SIG-M5 treated with dmso at 0.1 percent for 504 hours (cell line): ENCODE data around the gene CCDC80.
A peak's percentile ranks its signal among the peaks of the same experiment; 100 is the strongest.

Source experiments
- DNase-seq: peaks from one replicate; lab custom pipeline; 2025; ENCODE audit not compliant: unreplicated experiment; lab: John Stamatoyannopoulos, UW

Gene CCDC80

DNA sequence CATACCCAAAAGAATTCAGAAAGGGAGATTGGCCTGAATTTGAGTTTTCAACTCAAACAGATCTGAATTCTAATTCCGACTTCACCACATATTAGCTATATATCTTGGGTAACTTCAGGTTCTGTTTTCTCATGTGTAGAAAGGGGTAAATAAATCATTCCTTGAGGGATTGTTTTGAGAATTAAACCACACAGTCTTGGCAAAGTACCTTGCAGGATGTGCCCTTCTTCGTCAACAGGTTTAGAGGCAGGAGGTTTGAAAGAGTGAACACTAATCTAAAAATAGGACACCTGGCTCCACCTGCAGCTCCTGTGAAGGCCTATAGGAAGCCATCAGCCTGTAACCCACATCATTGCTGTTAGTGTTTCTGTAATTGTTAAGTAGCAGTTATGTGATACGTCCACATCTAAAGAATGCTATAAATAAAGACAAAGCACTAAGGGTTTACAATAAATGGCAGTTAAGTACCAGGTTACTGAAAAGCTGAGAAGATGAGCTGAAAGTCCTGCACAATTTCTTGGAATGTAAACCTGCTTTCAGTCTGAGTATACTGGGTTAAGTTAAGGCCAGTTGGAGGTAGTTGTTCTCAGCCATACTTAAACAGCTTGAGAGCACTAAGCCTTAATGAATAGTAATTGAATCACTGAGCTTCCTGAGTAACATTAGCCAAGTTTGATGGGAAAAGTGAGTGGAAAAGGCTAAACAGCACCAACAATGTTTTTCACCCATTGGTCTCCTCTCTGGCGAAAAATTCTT, 6.0 kb downstream of the CCDC80 start:
- DNase-seq = no peak

DNA sequence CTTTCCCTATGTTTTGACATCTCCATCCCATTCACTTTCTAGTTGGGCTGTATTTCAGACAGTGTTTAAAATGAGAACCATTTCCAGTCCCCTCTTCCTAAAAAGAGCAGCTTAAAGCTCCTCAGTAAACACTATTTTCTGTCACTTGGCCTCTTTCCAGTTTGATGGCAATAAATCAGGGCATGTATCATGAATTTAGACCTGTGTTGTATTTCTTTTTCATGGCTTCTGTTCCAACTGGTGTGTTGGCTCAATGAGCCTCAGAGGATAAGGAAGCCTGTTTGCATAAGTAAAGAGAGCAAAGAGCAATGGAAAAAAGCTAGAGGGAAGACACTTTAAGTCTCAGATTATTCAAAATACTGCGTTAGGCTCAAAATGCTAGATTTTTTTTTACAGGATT, 7.2 kb downstream of the CCDC80 start:
- no peak for DNase-seq

DNA sequence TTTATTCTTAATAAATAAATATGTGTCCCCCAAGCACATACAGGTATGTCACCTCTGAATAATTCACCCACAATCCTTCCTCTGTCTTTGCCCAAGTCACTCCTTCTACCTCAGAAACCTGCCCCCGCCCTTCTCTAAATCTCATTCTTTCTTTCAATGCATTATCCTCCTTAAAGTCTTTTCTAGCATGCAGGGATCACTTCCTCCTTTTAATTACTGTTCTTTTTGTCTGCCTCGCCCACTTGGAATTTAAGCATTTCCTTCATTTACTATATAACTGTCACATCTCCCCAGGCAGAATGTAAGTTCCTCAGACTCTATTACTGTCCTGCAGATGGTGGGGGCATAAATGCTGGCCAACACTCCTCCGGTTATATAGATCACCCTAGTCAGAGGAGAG, 7.8 kb downstream of the CCDC80 start:
- peak; percentile 48 for DNase-seq

DNA sequence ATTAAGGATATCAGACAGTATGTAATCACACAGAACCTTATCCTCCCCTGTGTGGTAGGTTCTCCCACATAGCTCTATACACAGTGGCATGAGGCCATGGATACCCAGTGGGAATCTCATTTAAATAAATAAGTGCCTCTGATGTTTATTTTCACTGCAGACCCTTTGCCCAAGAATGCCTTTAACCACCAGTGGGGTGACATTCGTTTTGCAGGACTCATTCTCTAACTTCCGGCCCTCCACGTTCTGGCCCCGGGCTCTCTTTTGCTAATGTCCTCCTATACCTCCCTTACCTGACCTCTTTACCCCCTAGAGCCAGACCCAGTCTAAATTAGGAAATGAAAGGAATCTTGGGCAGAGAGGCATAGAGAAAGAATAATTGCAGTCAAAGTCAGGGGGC, 8.3 kb downstream of the CCDC80 start:
- no peak for DNase-seq

DNA sequence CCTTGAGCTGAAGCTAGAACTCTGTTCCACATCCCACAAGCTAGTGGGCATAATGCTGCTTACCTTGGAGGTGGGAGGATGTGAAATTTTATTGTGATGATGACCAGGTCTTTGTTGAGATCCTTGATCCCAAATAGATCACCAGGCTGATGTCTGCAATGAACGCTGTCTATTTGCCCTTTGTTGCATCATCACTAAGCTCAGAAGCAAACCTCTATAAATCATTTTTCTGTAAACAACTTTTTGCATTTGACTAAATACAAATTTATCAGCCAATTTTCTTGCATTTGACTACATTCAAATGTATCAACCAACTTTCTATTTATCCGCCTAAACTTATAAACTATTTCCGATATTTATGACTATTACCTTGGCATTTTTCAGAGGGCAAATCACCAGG, 9.7 kb downstream of the CCDC80 start:
- no peak for DNase-seq

GRCh38 chr3:112629425-112629824, 11.5 kb downstream of the CCDC80 start:
- peak; percentile 26 for DNase-seq

- no peak for DNase-seq
Observed at GRCh38 chr3:112627919-112628466, 12.9 kb downstream of the CCDC80 start.

DNA sequence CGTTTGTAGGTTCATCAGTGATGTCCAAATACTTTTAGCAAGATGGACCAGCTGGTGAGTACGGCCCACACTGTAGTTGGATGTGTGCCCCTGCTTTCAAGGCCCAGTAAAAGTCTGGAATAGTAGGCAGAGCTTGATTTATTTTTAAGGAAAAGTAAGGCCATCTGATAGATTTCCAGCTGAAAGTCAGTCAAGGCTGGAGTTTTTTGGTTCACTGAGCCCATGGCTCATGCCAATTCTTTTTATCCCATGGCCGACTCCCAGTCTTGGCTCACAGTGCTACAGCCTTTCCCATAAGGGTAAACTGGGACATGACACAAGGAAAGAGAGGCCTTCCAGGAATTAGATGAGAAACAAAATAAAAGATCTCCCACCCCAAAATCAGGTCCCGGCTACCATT, 13.5 kb downstream of the CCDC80 start:
- no peak for DNase-seq

DNA sequence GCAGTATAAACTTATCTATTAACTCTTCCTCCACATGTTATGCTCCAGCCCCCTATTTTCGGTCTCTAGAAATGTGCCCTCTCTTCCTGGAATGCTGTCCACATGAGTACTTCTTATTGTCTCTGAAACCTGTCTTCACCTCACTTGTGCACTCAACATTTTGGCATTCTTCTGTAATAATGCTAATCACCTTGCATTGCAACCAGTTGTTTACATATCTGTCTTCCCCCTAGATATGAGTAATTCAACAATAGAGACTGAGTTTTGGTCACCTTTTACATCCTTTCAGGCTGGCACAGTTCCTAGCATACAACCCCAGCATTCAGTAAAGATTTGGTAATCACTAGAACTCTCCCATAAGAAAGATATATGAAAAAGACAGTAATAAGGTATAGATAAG, 17.2 kb downstream of the CCDC80 start:
- no peak for DNase-seq

DNA sequence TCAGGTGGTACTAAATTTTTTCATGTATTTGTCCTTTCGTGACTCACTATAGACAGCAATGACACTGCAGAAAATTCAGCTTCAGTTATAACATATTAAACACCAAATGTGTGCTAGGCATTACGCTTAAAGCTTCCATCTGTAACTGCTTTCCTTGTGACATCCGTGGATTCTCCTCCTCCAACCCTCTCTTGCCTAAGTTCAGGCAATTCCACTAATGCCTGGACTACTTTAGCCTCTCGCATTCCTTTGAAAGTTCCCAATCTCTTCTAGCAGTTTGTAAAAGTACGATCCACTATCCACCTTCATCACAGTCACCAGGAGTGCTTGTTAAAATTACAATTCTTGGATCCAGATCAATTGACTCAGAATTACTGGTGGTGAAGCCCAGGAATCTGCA, 17.7 kb downstream of the CCDC80 start:
- no peak for DNase-seq

DNA sequence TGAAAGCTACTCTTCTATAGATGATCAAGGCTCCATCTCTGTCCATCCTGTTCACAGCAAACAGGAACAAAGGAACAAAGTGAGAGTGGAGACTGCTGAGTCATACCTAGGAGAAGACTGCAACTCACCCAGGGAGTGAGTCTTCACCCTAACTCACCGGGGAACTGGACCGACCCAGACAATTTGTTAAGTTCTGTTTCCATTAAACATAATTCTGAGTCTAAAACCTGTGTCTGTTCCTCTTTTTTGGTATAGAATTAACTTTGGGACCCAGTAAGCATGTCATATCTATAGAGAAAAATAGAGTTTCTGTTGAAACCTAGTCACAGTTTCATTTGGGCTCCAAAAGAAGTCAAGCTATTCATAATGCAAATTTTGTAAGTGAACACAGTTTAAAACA, 21.6 kb downstream of the CCDC80 start:
- peak; percentile 18 for DNase-seq

GRCh38 chr3:112617285-112617684, 23.7 kb downstream of the CCDC80 start:
- DNase-seq = no peak

GRCh38 chr3:112615989-112616731, 24.8 kb downstream of the CCDC80 start:
- DNase-seq = no peak

DNA sequence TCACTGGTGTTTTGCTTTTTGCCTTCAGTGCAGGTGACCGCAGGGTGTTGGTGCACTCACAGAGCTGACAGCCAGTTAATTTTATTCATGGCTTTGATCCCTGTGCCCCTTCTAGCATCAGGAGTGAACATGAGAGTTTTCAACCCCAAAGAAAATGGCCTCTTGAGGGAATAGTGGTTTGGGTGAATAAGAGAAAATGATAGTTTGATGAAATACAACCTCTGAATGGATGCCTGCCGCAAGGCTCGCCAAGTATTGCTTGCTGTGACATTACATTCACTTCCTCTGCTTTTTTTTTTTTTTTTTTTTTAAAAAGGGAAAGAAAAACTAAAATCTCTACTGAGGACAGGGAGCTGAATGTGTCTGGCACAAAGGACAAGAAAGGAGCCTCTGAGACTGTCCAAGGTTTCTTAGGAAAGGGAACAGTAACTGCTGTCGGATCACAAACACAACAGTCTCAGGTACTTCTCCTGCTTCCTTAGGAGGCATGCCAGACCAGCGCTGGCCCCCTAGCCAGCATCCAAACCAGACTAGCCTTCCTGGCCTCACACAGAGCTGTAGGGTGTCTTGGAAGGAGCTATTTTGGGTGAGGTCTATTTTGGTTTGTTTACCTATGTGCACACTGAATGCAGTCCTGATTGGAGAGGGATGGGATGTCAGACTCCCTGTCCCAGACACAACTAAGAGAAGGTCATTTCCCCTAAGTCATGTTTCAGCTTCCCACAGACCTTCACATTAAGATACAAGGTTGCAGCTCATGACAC, 29.0 kb downstream of the CCDC80 start:
- DNase-seq = no peak

GRCh38 chr3:112610121-112610520, 30.8 kb downstream of the CCDC80 start:
- DNase-seq = peak; percentile 19

DNA sequence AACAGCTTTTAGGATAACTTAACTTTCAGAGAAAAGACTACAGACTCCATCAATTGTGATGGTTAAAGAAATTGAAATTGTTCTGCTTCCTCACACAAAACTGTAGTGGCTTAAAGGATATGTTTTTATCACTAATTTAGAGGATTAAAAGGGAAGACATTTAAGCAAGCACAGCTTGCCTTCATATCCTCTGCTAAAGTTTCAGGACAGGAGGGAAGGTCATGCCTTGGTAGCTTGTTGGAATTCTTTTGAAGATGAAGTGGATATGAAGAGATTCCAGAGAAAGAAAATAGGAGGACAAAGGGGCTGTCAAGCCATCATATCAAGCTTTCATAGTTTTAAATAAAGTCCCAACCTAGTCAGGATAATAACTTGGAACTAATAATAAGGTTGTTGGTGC, 33.1 kb downstream of the CCDC80 start:
- DNase-seq = no peak

DNA sequence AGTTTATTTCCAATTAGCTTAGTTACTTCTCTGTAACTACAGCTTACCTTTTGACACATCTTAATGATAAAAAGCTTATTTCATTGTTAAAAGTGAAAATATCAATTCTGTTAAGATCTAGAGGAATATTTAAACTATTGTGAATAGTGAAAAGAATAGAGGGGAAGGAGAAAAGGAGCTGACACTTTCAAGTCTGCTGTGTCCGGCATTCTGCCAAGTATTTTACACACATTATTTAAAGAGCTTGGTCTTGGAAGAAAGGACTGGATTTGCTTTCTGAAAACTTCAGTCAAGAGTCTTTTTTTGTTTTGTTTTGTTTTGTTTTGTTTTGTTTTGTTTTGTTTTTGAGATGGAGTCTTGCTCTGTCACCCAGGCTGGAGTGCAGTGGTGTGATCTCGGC, 34.8 kb downstream of the CCDC80 start:
- DNase-seq = no peak

DNA sequence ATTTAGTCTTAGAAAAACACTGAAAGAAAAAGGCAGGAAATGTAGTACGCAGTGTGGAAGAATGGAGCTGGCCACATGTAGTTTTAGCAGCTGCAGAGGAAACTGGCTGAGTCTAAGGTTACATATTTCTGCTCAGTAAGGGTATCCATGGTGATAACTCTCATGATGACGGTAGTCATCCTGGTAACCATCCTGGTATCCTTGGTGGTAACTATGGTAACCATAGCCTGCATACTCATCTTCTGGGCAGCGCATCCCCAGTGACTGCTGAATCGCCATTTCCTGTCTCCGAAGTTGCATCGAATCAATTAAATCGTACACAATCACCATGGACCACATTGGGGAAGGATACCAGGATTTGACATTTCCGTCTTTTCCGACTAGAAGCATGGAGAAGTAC, 35.7 kb downstream of the CCDC80 start:
- DNase-seq = no peak

DNA sequence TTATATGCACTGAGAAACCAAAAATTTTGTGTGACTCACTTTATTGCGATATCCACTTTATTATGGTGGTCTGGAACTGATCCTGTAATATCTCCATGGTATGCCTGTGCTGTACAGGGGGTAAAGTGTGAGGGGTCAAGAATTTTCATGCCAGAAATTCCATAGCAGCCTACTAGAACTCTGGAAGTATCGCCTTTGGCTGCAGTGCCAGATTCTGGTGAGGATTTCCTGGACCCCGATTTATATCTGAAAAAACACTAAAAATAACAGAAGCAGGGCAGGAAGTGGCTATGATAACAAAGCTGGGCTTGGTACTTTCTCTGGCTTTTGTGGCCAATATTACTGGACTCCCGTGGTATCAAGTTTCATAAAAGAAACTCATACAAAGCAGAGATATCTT, 36.4 kb downstream of the CCDC80 start:
- no peak for DNase-seq

GRCh38 chr3:112602217-112602838, 38.6 kb downstream of the CCDC80 start:
- no peak for DNase-seq

GRCh38 chr3:112598731-112599130, 42.2 kb downstream of the CCDC80 start:
- no peak for DNase-seq
